Measurements from ENCODE around the gene EDA. TPM values are rescaled to one million over a fixed set of nuclear protein-coding genes. Genes with fewer than 3 reads are reported as not detected.

Gene EDA
- total RNA-seq (2016; rRNA removed; fragmentation: Illumina TruSeq; extraction: Trizol) (6.4 and 8.8 TPM in 2 replicates), polyA plus RNA-seq (2011; rRNA removed) (10.7 and 11.2 TPM in 2 replicates), polyA minus RNA-seq (2011; rRNA and poly(A)+ RNA removed; ENCODE audit: low replicate concordance) (25.3 TPM in 1 of 2 replicates, not detected in the other), Bru-seq, nascent RNA (percentile 73 among the genes with signal in this experiment), BruChase-seq, experiment 1, labeled RNA remaining after a 6-hour chase (percentile 64 among the genes with signal in this experiment), BruChase-seq, experiment 2, labeled RNA remaining after a 2-hour chase (percentile 85 among the genes with signal in this experiment)
- total RNA-seq (2016; cell fraction: cytosol; rRNA removed; fragmentation: Illumina TruSeq; extraction: Trizol; ENCODE audit: low read depth) = 1.6 and 1.9 TPM in 2 replicates
- total RNA-seq (2016; cell fraction: insoluble cytoplasmic fraction; rRNA removed; fragmentation: Illumina TruSeq; extraction: Trizol) = 5.4 and 9.3 TPM in 2 replicates
- 4.2 and 5.0 TPM in 2 replicates for total RNA-seq (2016; cell fraction: membrane; rRNA removed; fragmentation: Illumina TruSeq; extraction: Trizol)
- 22.2 and 23.4 TPM in 2 replicates for total RNA-seq (2016; cell fraction: nucleus; rRNA removed; fragmentation: Illumina TruSeq; extraction: Trizol)
- polyA plus RNA-seq (2011; cell fraction: cytosol; rRNA removed) = 9.2 and 10.5 TPM in 2 replicates
- 13.5 and 13.9 TPM in 2 replicates for polyA plus RNA-seq (2011; cell fraction: nucleus; rRNA removed)
- 5.6 and 8.4 TPM in 2 replicates for polyA plus RNA-seq (2012)
- 1.1 and 2.0 TPM in 2 replicates for polyA plus RNA-seq (2016; cell fraction: cytosol; fragmentation: Illumina TruSeq; extraction: Trizol; ENCODE audit: low read depth)
- 5.6 and 5.9 TPM in 2 replicates for polyA plus RNA-seq (2016; cell fraction: insoluble cytoplasmic fraction; fragmentation: Illumina TruSeq; extraction: Trizol; ENCODE audit: low read depth)
- 2.6 and 2.9 TPM in 2 replicates for polyA plus RNA-seq (2016; cell fraction: membrane; fragmentation: Illumina TruSeq; extraction: Trizol; ENCODE audit: low read depth)
- polyA plus RNA-seq (2016; cell fraction: nucleus; fragmentation: Illumina TruSeq; extraction: Trizol; ENCODE audit: insufficient read depth, low read depth) = 17.2 and 17.3 TPM in 2 replicates
- 8.9 and 12.0 TPM in 2 replicates for polyA minus RNA-seq (2011; cell fraction: cytosol; rRNA and poly(A)+ RNA removed)
- polyA minus RNA-seq (2011; cell fraction: nucleus; rRNA and poly(A)+ RNA removed) = 24.9 and 37.6 TPM in 2 replicates
- long read RNA-seq, experiment 1, partial matches to known transcripts = 0 of 4 reads
- long read RNA-seq, experiment 1, other reads (novel, unspliced or antisense) = 4 of 4 reads
- long read RNA-seq, experiment 2, full-length matches to known transcripts = 3 of 33 reads
- long read RNA-seq, experiment 2, partial matches to known transcripts = 28 of 33 reads
- long read RNA-seq, experiment 2, other reads (novel, unspliced or antisense) = 2 of 33 reads

GRCh38 chrX:69615779-69616456 is at the start of gene EDA:
TSS of gene EDA (plus strand) at chrX:69616113.
- H3K4me1 ChIP-seq (ENCODE audit: insufficient read depth, low read length) = peaks cover 70% of the 10 kb centered on the region
- H3K4me3 ChIP-seq (replicated peaks in 1 of 3; ENCODE audit: insufficient read depth in 1 of 3, low read depth in 2 of 3, low read length in 3 of 3) = peak within 1 kb of the TSS; percentile 68 to 74 (median 73)
- FAIRE-seq (peak; percentile 21), DNase-seq (ENCODE audit: low spot score) (peak; percentile 73), ATAC-seq (peak; percentile 92)
- POLR2A ChIA-PET = interaction anchor here (0.6 to 1.2 kb wide), 2 partner anchors 59 to 81 kb away, joined by 4 to 9 read pairs; no protein-coding TSS in a partner anchor
- peak within 1 kb of the TSS; percentile 74 for H3K4me2 ChIP-seq (ENCODE audit: low read depth, low read length)
- H3K27ac ChIP-seq (ENCODE audit: extremely low read length, insufficient read depth, low read length) = peak within 1 kb of the TSS; percentile 57
- peaks cover 25% of the 10 kb centered on the region for H3K79me2 ChIP-seq (ENCODE audit: insufficient read depth, low read length)
- H3K27me3 ChIP-seq (ENCODE audit: control insufficient read depth in 1 of 2, insufficient read depth in 2 of 2, low read length in 2 of 2) = no peaks in the 10 kb centered on the region
- H3K36me3 ChIP-seq (replicated peaks in 1 of 2; ENCODE audit: control insufficient read depth in 1 of 2, insufficient read depth in 2 of 2, low read length in 2 of 2) = no peaks in the 10 kb centered on the region
- intact Hi-C loops (cut with micrococcal nuclease; ENCODE audit: unreplicated experiment) = loop anchor here (2.0 kb wide), 2 partner anchors 59 to 111 kb away; partner anchors contain the start of gene NALF2
- in situ Hi-C loops (cut with HindIII; ENCODE audit: extremely low pct_ligation_motif_present, low pct_unique_long_range_greater_than_20kb) = loop anchor here (5.0 kb wide), 1 partner anchor 79 kb away; no protein-coding TSS in a partner anchor
- no peaks in the 10 kb centered on the region for H3K9me3 ChIP-seq (ENCODE audit: low read length)
- no TSS peak for BruUV-seq (replicated peaks)
- CTCF ChIA-PET (ENCODE audit: low intra/inter-chr PET ratio, low total read pairs) = no interaction called here
- WGBS (ENCODE audit: low lambda C conversion rate) = 0% methylated on average over 7 of the region's 56 CpGs
- no peaks in the 10 kb centered on the region for H4K20me1 ChIP-seq (ENCODE audit: insufficient read depth, low read length)
- peak within 1 kb of the TSS; percentile 54 for H2AFZ ChIP-seq (ENCODE audit: low read length)
- H3K9ac ChIP-seq (ENCODE audit: insufficient read depth, low read depth, low read length) = peak within 1 kb of the TSS; percentile 60
- TF ChIP-seq MTF2 (CRISPR knock-in tag; IDR thresholded peaks at IDR 0.05; ENCODE audit: borderline replicate concordance) (0 out of 2 replicates have a peak, but pooled peaks have one; percentile 26), TAF1 (CRISPR knock-in tag; IDR thresholded peaks at IDR 0.05) (peak; percentile 47; the same call in 1 of the 2 replicates), SP2 (CRISPR knock-in tag; IDR thresholded peaks at IDR 0.05) (peak; percentile 91), DZIP1 (CRISPR knock-in tag; IDR thresholded peaks at IDR 0.05) (no peak), MAX (IDR thresholded peaks at IDR 0.05) (peak; percentile 57; the same call in 1 of the 2 replicates), LCORL (IDR thresholded peaks at IDR 0.05) (no peak), LCORL (CRISPR knock-in tag; IDR thresholded peaks at IDR 0.05) (peak; percentile 32; the same call in 1 of the 2 replicates)
- TF ChIP-seq, protein P1, sequence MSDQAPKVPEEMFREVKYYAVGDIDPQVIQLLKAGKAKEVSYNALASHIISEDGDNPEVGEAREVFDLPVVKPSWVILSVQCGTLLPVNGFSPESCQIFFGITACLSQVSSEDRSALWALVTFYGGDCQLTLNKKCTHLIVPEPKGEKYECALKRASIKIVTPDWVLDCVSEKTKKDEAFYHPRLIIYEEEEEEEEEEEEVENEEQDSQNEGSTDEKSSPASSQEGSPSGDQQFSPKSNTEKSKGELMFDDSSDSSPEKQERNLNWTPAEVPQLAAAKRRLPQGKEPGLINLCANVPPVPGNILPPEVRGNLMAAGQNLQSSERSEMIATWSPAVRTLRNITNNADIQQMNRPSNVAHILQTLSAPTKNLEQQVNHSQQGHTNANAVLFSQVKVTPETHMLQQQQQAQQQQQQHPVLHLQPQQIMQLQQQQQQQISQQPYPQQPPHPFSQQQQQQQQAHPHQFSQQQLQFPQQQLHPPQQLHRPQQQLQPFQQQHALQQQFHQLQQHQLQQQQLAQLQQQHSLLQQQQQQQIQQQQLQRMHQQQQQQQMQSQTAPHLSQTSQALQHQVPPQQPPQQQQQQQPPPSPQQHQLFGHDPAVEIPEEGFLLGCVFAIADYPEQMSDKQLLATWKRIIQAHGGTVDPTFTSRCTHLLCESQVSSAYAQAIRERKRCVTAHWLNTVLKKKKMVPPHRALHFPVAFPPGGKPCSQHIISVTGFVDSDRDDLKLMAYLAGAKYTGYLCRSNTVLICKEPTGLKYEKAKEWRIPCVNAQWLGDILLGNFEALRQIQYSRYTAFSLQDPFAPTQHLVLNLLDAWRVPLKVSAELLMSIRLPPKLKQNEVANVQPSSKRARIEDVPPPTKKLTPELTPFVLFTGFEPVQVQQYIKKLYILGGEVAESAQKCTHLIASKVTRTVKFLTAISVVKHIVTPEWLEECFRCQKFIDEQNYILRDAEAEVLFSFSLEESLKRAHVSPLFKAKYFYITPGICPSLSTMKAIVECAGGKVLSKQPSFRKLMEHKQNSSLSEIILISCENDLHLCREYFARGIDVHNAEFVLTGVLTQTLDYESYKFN (CRISPR knock-in tag; conservative IDR thresholded peaks at IDR 0.05) = peak; percentile 28; the same call in 1 of the 2 replicates
- TF ChIP-seq, protein P2, sequence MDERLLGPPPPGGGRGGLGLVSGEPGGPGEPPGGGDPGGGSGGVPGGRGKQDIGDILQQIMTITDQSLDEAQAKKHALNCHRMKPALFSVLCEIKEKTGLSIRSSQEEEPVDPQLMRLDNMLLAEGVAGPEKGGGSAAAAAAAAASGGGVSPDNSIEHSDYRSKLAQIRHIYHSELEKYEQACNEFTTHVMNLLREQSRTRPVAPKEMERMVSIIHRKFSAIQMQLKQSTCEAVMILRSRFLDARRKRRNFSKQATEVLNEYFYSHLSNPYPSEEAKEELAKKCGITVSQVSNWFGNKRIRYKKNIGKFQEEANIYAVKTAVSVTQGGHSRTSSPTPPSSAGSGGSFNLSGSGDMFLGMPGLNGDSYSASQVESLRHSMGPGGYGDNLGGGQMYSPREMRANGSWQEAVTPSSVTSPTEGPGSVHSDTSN (CRISPR knock-in tag; IDR thresholded peaks at IDR 0.05) = peak; percentile 87
